ENCODE data around the gene ARHGEF5. TPM values are rescaled to one million over a fixed set of nuclear protein-coding genes. Genes with fewer than 3 reads are reported as not detected.

ARHGEF5 gene
- total RNA-seq, 1 experiment from 2014 or later, result 51.5 TPM

DNA sequence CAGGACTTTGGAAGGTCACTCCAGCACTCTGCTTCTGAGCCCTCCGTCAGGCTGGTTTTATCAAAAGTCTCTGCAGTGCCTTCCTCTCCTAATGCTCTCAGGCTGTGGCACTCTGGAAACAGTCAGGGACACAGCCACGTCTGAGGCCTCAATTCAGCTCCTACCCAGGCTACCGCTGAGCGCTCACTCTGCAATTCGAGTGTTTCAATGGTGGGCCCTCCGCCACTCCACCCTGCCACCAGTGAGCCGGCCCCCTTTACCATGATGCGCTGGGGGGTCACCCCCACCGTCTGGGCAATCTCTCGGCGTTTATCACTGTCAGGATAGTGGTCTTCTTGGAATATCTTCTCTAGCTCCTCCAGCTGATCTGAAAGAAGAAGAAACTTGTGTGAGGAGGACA, 44.7 kb downstream of the ARHGEF5 start:
- Mint-ChIP-seq H3K27ac (ENCODE audit: unreplicated experiment) (no peak overlapping the region), H3K9me3 (ENCODE audit: low read depth, unreplicated experiment) (no peaks in the 10 kb centered on the region), H3K4me1 (ENCODE audit: low read depth, unreplicated experiment) (no peaks in the 10 kb centered on the region), H3K4me3 (ENCODE audit: low read depth, unreplicated experiment) (no peak overlapping the region), H3K27me3 (ENCODE audit: unreplicated experiment) (peaks cover 81% of the 10 kb centered on the region), H3K36me3 (ENCODE audit: insufficient read depth, unreplicated experiment) (no peaks in the 10 kb centered on the region)
- DNase-seq, result no peak
- TF ChIP-seq, protein P1, sequence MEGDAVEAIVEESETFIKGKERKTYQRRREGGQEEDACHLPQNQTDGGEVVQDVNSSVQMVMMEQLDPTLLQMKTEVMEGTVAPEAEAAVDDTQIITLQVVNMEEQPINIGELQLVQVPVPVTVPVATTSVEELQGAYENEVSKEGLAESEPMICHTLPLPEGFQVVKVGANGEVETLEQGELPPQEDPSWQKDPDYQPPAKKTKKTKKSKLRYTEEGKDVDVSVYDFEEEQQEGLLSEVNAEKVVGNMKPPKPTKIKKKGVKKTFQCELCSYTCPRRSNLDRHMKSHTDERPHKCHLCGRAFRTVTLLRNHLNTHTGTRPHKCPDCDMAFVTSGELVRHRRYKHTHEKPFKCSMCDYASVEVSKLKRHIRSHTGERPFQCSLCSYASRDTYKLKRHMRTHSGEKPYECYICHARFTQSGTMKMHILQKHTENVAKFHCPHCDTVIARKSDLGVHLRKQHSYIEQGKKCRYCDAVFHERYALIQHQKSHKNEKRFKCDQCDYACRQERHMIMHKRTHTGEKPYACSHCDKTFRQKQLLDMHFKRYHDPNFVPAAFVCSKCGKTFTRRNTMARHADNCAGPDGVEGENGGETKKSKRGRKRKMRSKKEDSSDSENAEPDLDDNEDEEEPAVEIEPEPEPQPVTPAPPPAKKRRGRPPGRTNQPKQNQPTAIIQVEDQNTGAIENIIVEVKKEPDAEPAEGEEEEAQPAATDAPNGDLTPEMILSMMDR (IDR thresholded peaks at IDR 0.05; ENCODE audit: unreplicated experiment), result no peak
- no TSS peak for BruUV-seq (replicated peaks)
- intact Hi-C loops (cut with micrococcal nuclease; ENCODE audit: unreplicated experiment), result no loop called here
- CTCF ChIA-PET, result no interaction called here

DNA sequence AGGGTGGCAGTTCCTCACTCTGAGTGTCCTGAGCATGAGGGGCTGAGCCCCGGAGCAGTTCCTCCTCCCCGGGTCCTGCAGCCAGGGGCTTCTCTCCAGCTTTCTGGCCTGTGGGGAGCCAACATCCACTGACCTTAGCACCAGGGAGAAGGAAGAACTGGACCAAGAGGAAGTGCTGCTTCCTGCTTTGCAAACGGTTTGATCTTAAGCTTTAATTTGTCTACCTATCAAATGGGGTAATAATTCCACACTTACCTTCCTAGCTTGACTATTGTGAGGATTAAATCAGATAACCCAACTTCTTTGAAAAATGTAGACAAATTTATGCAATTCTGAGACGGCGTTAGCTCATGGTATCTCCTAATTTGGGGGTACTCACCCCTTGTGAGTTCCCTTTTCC, 46.3 kb downstream of the ARHGEF5 start:
- CTCF ChIA-PET, result no interaction called here
- Mint-ChIP-seq H3K36me3 (ENCODE audit: insufficient read depth, unreplicated experiment) (no peaks in the 10 kb centered on the region), H3K4me1 (ENCODE audit: low read depth, unreplicated experiment) (peaks cover 4% of the 10 kb centered on the region), H3K27me3 (ENCODE audit: unreplicated experiment) (peaks cover 66% of the 10 kb centered on the region), H3K4me3 (ENCODE audit: low read depth, unreplicated experiment) (no peak overlapping the region), H3K27ac (ENCODE audit: unreplicated experiment) (no peak overlapping the region), H3K9me3 (ENCODE audit: low read depth, unreplicated experiment) (no peaks in the 10 kb centered on the region)
- intact Hi-C loops (cut with micrococcal nuclease; ENCODE audit: unreplicated experiment), result no loop called here
- no peak for DNase-seq
- no TSS peak for BruUV-seq (replicated peaks)
- TF ChIP-seq, protein P1 (IDR thresholded peaks at IDR 0.05; ENCODE audit: unreplicated experiment), result no peak

DNA sequence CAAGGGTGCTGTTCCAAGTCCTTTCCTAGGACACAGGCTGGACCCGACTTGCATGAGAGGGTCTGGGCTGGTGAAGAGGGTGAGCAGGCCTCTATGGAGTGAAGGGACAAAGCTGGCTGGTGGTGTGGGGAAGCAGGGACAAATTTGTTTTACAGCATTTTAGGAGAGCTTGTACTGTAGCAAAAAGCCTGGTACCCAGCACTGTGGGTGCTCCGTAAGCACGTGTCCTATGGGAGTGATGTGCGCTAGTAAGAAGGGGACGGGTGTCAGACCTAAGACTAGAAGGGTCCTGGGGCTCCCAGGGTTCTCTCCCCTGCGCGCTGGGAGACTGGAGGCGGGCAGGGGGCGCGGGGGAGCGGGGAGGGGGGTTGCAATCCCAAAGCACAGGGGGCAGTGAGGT, 47.9 kb downstream of the ARHGEF5 start:
- Mint-ChIP-seq H3K4me1 (ENCODE audit: low read depth, unreplicated experiment) (peaks cover 18% of the 10 kb centered on the region), H3K27ac (ENCODE audit: unreplicated experiment) (no peak overlapping the region), H3K9me3 (ENCODE audit: low read depth, unreplicated experiment) (no peaks in the 10 kb centered on the region), H3K36me3 (ENCODE audit: insufficient read depth, unreplicated experiment) (no peaks in the 10 kb centered on the region), H3K4me3 (ENCODE audit: low read depth, unreplicated experiment) (no peak overlapping the region), H3K27me3 (ENCODE audit: unreplicated experiment) (peaks cover 64% of the 10 kb centered on the region)
- no peak for DNase-seq
- TF ChIP-seq, protein P1 (IDR thresholded peaks at IDR 0.05; ENCODE audit: unreplicated experiment), result no peak
- BruUV-seq (replicated peaks), result no TSS peak
- intact Hi-C loops (cut with micrococcal nuclease; ENCODE audit: unreplicated experiment), result no loop called here
- CTCF ChIA-PET, result no interaction called here

DNA sequence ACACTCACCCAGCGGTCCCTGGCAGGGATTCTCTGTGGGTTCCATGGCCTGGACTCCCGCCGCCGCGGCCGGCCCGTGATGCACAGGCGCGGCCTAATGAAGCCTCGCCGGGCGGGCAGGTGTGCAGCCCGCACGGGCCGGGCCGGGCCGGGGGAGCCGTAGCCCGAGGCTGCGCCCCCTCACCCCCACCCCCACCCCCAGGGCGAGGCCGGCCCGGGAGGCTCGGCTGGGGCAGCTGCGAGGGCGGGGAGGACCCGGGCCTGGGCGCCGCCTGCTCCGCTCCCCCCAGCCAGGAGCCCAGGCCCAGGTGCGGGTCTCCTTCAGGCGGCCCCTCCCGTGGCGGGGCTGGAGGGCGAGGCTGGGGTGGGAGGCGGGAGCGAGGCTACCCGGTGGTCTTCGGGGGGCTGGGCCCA, 48.5 kb downstream of the ARHGEF5 start, which contains the start of gene NOBOX:
Gene NOBOX (minus strand): TSS at position 45 of the 413 bp plus-strand sequence.
- intact Hi-C loops (cut with micrococcal nuclease; ENCODE audit: unreplicated experiment), result no loop called here
- DNase-seq, result no peak
- TF ChIP-seq, protein P1 (IDR thresholded peaks at IDR 0.05; ENCODE audit: unreplicated experiment), result no peak
- no peaks in the 10 kb centered on the region for H3K9me3 Mint-ChIP-seq (ENCODE audit: low read depth, unreplicated experiment)
- H3K36me3 Mint-ChIP-seq (ENCODE audit: insufficient read depth, unreplicated experiment), result no peaks in the 10 kb centered on the region
- H3K4me1 Mint-ChIP-seq (ENCODE audit: low read depth, unreplicated experiment), result peaks cover 18% of the 10 kb centered on the region
- peaks cover 59% of the 10 kb centered on the region for H3K27me3 Mint-ChIP-seq (ENCODE audit: unreplicated experiment)
- BruUV-seq (replicated peaks), result no TSS peak
- H3K27ac Mint-ChIP-seq (ENCODE audit: unreplicated experiment), result no peak within 1 kb of the TSS
- CTCF ChIA-PET, result no interaction called here
- no peak within 1 kb of the TSS for H3K4me3 Mint-ChIP-seq (ENCODE audit: low read depth, unreplicated experiment)

Data from Calu3 (cell line).